ENCODE results near the gene RASGRF2.

The RASGRF2 gene

GRCh38 chr5:81188962-81189361 lies 228.8 kb downstream of the RASGRF2 start:
- no CpG with 5 or more reads among the region's 6 CpGs for WGBS (ENCODE audit: extremely low coverage, insufficient coverage, insufficient read length)
- Histone ChIP-seq H2BK5ac (ENCODE audit: low read depth, low read length, poor library complexity) (peak overlapping the region; percentile 74), H2AK5ac (ENCODE audit: low read length) (peak overlapping the region; percentile 16), H3K9me3 (ENCODE audit: insufficient read depth, low read depth, low read length) (no peaks in the 10 kb centered on the region), H4K12ac (ENCODE audit: low read depth, low read length) (no peak overlapping the region), H3K79me1 (ENCODE audit: low read length) (peaks cover 52% of the 10 kb centered on the region), H3K36me3 (ENCODE audit: control insufficient read depth in 1 of 2, insufficient read depth in 2 of 2, low read length in 2 of 2) (peaks cover 20 to 26% of the 10 kb centered on the region in 2 experiments), H3K4me2 (ENCODE audit: low read length) (no peak overlapping the region), H3K27ac (ENCODE audit: low read depth, low read length) (peak overlapping the region; percentile 2), H3K4me3 (ENCODE audit: low read depth, low read length) (no peak overlapping the region), H3K4me1 (ENCODE audit: control insufficient read depth in 1 of 2, insufficient read depth in 2 of 2, low read length in 2 of 2) (peaks cover 26 to 28% of the 10 kb centered on the region in 2 experiments), H2AFZ (ENCODE audit: insufficient read depth, low read length, poor library complexity) (no peak overlapping the region), H3K23ac (ENCODE audit: low read length) (no peak overlapping the region), H3K4ac (ENCODE audit: low read depth, low read length) (peak overlapping the region; percentile 82), H2BK12ac (ENCODE audit: low read length) (peak overlapping the region; percentile 31), H3K79me2 (ENCODE audit: control insufficient read depth, insufficient read depth, low read length, poor library complexity) (peaks cover 11% of the 10 kb centered on the region), H3K9ac (ENCODE audit: low read length) (no peak overlapping the region), H3K18ac (ENCODE audit: low read length) (peak overlapping the region; percentile 24), H3K27me3 (ENCODE audit: insufficient read depth, low read length) (no peaks in the 10 kb centered on the region), H2BK120ac (ENCODE audit: insufficient read depth, low read length, poor library complexity) (peak overlapping the region; percentile 69), H4K8ac (ENCODE audit: low read depth, low read length) (peak overlapping the region; percentile 81), H3K14ac (ENCODE audit: low read length) (peak overlapping the region; percentile 65), H4K91ac (ENCODE audit: low read depth, low read length) (peak overlapping the region; percentile 81)
- no peak for DNase-seq

- peak overlapping the region; percentile 84 for H2BK12ac ChIP-seq (ENCODE audit: low read length)
- peak overlapping the region; percentile 84 for H2BK120ac ChIP-seq (ENCODE audit: insufficient read depth, low read length, poor library complexity)
- peaks cover 10% of the 10 kb centered on the region for H3K79me2 ChIP-seq (ENCODE audit: control insufficient read depth, insufficient read depth, low read length, poor library complexity)
- H4K12ac ChIP-seq (ENCODE audit: low read depth, low read length): no peak overlapping the region
- WGBS (ENCODE audit: extremely low coverage, insufficient coverage, insufficient read length): no CpG with 5 or more reads among the region's 14 CpGs
- peaks cover 22 to 27% of the 10 kb centered on the region in 2 experiments for H3K4me1 ChIP-seq (ENCODE audit: control insufficient read depth in 1 of 2, insufficient read depth in 2 of 2, low read length in 2 of 2)
- peak overlapping the region; percentile 35 for H3K14ac ChIP-seq (ENCODE audit: low read length)
- H3K4ac ChIP-seq (ENCODE audit: low read depth, low read length): peak overlapping the region; percentile 34
- H3K27ac ChIP-seq (ENCODE audit: low read depth, low read length): peak overlapping the region; percentile 92
- H3K36me3 ChIP-seq (ENCODE audit: control insufficient read depth in 1 of 2, insufficient read depth in 2 of 2, low read length in 2 of 2): peaks cover 20 to 26% of the 10 kb centered on the region in 2 experiments
- H2AK5ac ChIP-seq (ENCODE audit: low read length): no peak overlapping the region
- H2AFZ ChIP-seq (ENCODE audit: insufficient read depth, low read length, poor library complexity): no peak overlapping the region
- no peak overlapping the region for H3K23ac ChIP-seq (ENCODE audit: low read length)
- no peak overlapping the region for H3K4me2 ChIP-seq (ENCODE audit: low read length)
- H3K27me3 ChIP-seq (ENCODE audit: insufficient read depth, low read length): no peaks in the 10 kb centered on the region
- no peak overlapping the region for H3K9ac ChIP-seq (ENCODE audit: low read length)
- H2BK5ac ChIP-seq (ENCODE audit: low read depth, low read length, poor library complexity): peak overlapping the region; percentile 74
- no peaks in the 10 kb centered on the region for H3K9me3 ChIP-seq (ENCODE audit: insufficient read depth, low read depth, low read length)
- H3K4me3 ChIP-seq (ENCODE audit: low read depth, low read length): no peak overlapping the region
- no peak for DNase-seq
- peaks cover 50% of the 10 kb centered on the region for H3K79me1 ChIP-seq (ENCODE audit: low read length)
- peak overlapping the region; percentile 61 for H4K8ac ChIP-seq (ENCODE audit: low read depth, low read length)
- no peak overlapping the region for H3K18ac ChIP-seq (ENCODE audit: low read length)
- H4K91ac ChIP-seq (ENCODE audit: low read depth, low read length): peak overlapping the region; percentile 53
Measured at GRCh38 chr5:81189875-81190498, 229.8 kb downstream of the RASGRF2 start.

GRCh38 chr5:81191726-81192372 lies 231.7 kb downstream of the RASGRF2 start:
- WGBS (ENCODE audit: extremely low coverage, insufficient coverage, insufficient read length): no CpG with 5 or more reads among the region's 9 CpGs
- H2BK120ac ChIP-seq (ENCODE audit: insufficient read depth, low read length, poor library complexity): peak overlapping the region; percentile 35

GRCh38 chr5:81192373-81192750 lies 232.2 kb downstream of the RASGRF2 start:
- H3K9me3 ChIP-seq (ENCODE audit: insufficient read depth, low read depth, low read length): no peaks in the 10 kb centered on the region
- no peak for DNase-seq
- whole genome bisulfite sequencing (ENCODE audit: extremely low coverage, insufficient coverage, insufficient read length): no CpG with 5 or more reads among the region's 8 CpGs

More at GRCh38 chr5:81191726-81192372, 231.7 kb downstream of the RASGRF2 start:
- no peak overlapping the region for H3K23ac ChIP-seq (ENCODE audit: low read length)
- H3K18ac ChIP-seq (ENCODE audit: low read length): no peak overlapping the region
- H4K12ac ChIP-seq (ENCODE audit: low read depth, low read length): no peak overlapping the region
- H3K36me3 ChIP-seq (ENCODE audit: control insufficient read depth in 1 of 2, insufficient read depth in 2 of 2, low read length in 2 of 2): peaks cover 22 to 26% of the 10 kb centered on the region in 2 experiments
- H2BK5ac ChIP-seq (ENCODE audit: low read depth, low read length, poor library complexity): peak overlapping the region; percentile 64
- H3K4me3 ChIP-seq (ENCODE audit: low read depth, low read length): no peak overlapping the region
- no peak overlapping the region for H3K4me2 ChIP-seq (ENCODE audit: low read length)
- peak overlapping the region; percentile 37 for H3K4ac ChIP-seq (ENCODE audit: low read depth, low read length)
- DNase-seq: no peak
- H2BK12ac ChIP-seq (ENCODE audit: low read length): no peak overlapping the region
- no peak overlapping the region for H2AK5ac ChIP-seq (ENCODE audit: low read length)
- H4K8ac ChIP-seq (ENCODE audit: low read depth, low read length): peak overlapping the region; percentile 24
- H3K27ac ChIP-seq (ENCODE audit: low read depth, low read length): no peak overlapping the region
- no peaks in the 10 kb centered on the region for H3K27me3 ChIP-seq (ENCODE audit: insufficient read depth, low read length)
- no peak overlapping the region for H3K14ac ChIP-seq (ENCODE audit: low read length)
- H3K9me3 ChIP-seq (ENCODE audit: insufficient read depth, low read depth, low read length): no peaks in the 10 kb centered on the region
- peaks cover 13 to 20% of the 10 kb centered on the region in 2 experiments for H3K4me1 ChIP-seq (ENCODE audit: control insufficient read depth in 1 of 2, insufficient read depth in 2 of 2, low read length in 2 of 2)
- peak overlapping the region; percentile 60 for H4K91ac ChIP-seq (ENCODE audit: low read depth, low read length)
- H3K79me1 ChIP-seq (ENCODE audit: low read length): peaks cover 37% of the 10 kb centered on the region
- no peak overlapping the region for H2AFZ ChIP-seq (ENCODE audit: insufficient read depth, low read length, poor library complexity)
- no peak overlapping the region for H3K9ac ChIP-seq (ENCODE audit: low read length)
- peaks cover 2% of the 10 kb centered on the region for H3K79me2 ChIP-seq (ENCODE audit: control insufficient read depth, insufficient read depth, low read length, poor library complexity)

More at GRCh38 chr5:81192373-81192750, 232.2 kb downstream of the RASGRF2 start:
- no peak overlapping the region for H2AK5ac ChIP-seq (ENCODE audit: low read length)
- peaks cover 2% of the 10 kb centered on the region for H3K79me2 ChIP-seq (ENCODE audit: control insufficient read depth, insufficient read depth, low read length, poor library complexity)
- no peak overlapping the region for H4K8ac ChIP-seq (ENCODE audit: low read depth, low read length)
- H3K18ac ChIP-seq (ENCODE audit: low read length): no peak overlapping the region
- peak overlapping the region; percentile 83 for H4K91ac ChIP-seq (ENCODE audit: low read depth, low read length)
- no peaks in the 10 kb centered on the region for H3K27me3 ChIP-seq (ENCODE audit: insufficient read depth, low read length)
- peak overlapping the region; percentile 33 for H3K27ac ChIP-seq (ENCODE audit: low read depth, low read length)
- H3K79me1 ChIP-seq (ENCODE audit: low read length): peaks cover 35% of the 10 kb centered on the region
- peaks cover 11 to 18% of the 10 kb centered on the region in 2 experiments for H3K4me1 ChIP-seq (ENCODE audit: control insufficient read depth in 1 of 2, insufficient read depth in 2 of 2, low read length in 2 of 2)
- peak overlapping the region; percentile 72 for H2BK5ac ChIP-seq (ENCODE audit: low read depth, low read length, poor library complexity)
- no peak overlapping the region for H3K9ac ChIP-seq (ENCODE audit: low read length)
- H3K4me2 ChIP-seq (ENCODE audit: low read length): no peak overlapping the region
- peak overlapping the region; percentile 51 for H2BK12ac ChIP-seq (ENCODE audit: low read length)
- no peak overlapping the region for H3K4ac ChIP-seq (ENCODE audit: low read depth, low read length)
- H3K23ac ChIP-seq (ENCODE audit: low read length): no peak overlapping the region
- peak overlapping the region; percentile 77 for H3K14ac ChIP-seq (ENCODE audit: low read length)
- peaks cover 21 to 25% of the 10 kb centered on the region in 2 experiments for H3K36me3 ChIP-seq (ENCODE audit: control insufficient read depth in 1 of 2, insufficient read depth in 2 of 2, low read length in 2 of 2)
- H2BK120ac ChIP-seq (ENCODE audit: insufficient read depth, low read length, poor library complexity): peak overlapping the region; percentile 85
- no peak overlapping the region for H4K12ac ChIP-seq (ENCODE audit: low read depth, low read length)
- H2AFZ ChIP-seq (ENCODE audit: insufficient read depth, low read length, poor library complexity): no peak overlapping the region
- no peak overlapping the region for H3K4me3 ChIP-seq (ENCODE audit: low read depth, low read length)

Measured in trophoblast cell (in vitro differentiated cells and primary cell).